Colonic mucosa (tissue), 4 donors: ENCODE measurements around the gene KRAS. TPM values are rescaled to one million over a fixed set of nuclear protein-coding genes. Genes with fewer than 3 reads are reported as not detected.
A peak's percentile ranks its signal among the peaks of the same experiment; 100 is the strongest.

Experiments
- DNase-seq: peaks from one replicate; pipeline ENCODE4 v3.0.0-alpha.2; 2020
- H3K27ac ChIP-seq: fragments of 200-600 bp; one replicate; pipeline ENCODE4 v1.8.0; 2021
- H3K27me3 ChIP-seq: fragments of 200-600 bp; one replicate; pipeline ENCODE4 v1.8.0; 2021
- H3K36me3 ChIP-seq: fragments of 200-600 bp; one replicate; pipeline ENCODE4 v1.8.0; 2021
- H3K4me1 ChIP-seq: fragments of 200-600 bp; one replicate; pipeline ENCODE4 v1.8.0; 2021; ENCODE audit warnings: mild to moderate bottlenecking
- H3K4me3 ChIP-seq: fragments of 200-600 bp; one replicate; pipeline ENCODE4 v1.8.0; 2021
- H3K9ac ChIP-seq, 2 donors: one replicate each; pipeline ENCODE4 v1.7.0; 2013; ENCODE audit warnings: control low read depth in 2 of 2, low read depth in 2 of 2, low read length in 2 of 2
- H3K9me3 ChIP-seq: fragments of 200-600 bp; one replicate; pipeline ENCODE4 v1.8.0; 2021
- CTCF ChIP-seq: fragments of 200-600 bp; IDR thresholded peaks from one replicate; pipeline ENCODE4 v1.8.0; 2022; ENCODE audit warnings: antibody characterized with exemption, mild to moderate bottlenecking
- intact Hi-C: fragments of 100-400 bp; cut with DNase I; formaldehyde crosslinking; loops from one replicate; pipeline ENCODE4 v1.14.1; 2022
- total RNA-seq, 2 donors: library from RNA; stranded (reverse); fragmentation: NEBNext Ultra II Directional in 1 of 2; extraction: Animal tissue kit (Norgen Biotek cat#: 25700) in 1 of 2; gene quantifications; one replicate each; pipeline ENCODE4 v1.2.1, GENCODE V29; 2021
- donor health status: healthy.
- donor health status: DM: no; HTN: no; CAD: no.
- donor health status: DM: no; HTN: no; CAD: no.

The KRAS gene
- total RNA-seq, 2 donors from 2014 or later: 53.8 to 84.4 TPM

DNA sequence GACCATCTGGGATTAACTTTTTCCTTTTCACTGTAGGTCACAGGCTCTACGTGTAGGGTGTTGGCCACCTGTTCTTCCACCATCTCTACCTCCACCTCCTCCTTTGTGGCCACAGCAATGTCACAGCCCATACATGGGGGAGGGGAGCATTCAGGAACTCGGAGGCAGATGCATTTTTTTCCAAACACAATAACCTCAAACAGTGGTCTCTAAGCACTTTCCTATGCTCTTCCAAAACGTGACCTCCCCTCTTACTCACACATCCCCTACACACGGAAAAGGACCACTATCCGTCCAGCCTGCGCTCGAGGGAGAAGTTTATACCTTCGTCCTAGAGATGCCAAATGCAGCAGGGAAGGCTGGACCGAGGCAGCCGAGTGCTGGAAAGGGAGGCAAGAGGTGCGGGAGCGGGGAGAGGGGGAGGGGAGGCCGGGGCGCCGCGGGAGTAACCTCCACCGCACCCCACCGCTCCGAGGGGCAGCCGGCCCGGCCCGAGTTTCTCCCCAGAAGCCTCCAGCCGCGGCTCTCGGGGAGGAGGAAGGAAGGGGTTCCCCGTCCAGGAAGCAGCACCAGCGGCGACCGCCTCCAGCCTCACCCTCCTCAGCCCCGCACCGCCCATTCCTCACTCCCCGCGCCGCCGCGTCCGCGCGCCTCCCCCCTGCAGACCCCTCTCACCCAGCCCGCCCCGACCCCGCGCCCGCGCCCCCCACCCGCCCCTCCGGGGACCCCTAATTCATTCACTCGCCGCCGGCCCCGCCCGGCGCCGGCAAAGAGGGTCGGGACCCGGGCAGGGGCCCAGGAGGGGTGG is 594 bp downstream of the KRAS start:
- Histone ChIP-seq H3K9me3 (no peaks in the 10 kb centered on the region), H3K36me3 (no peaks in the 10 kb centered on the region), H3K4me1 (peaks cover 4% of the 10 kb centered on the region), H3K27ac (peak overlapping the region; percentile 92), H3K4me3 (peak overlapping the region; percentile 87), H3K27me3 (no peaks in the 10 kb centered on the region), H3K9ac (peak overlapping the region; percentile 64 to 92)
- DNase-seq: peak; percentile 69
- TF ChIP-seq CTCF: no peak
- intact Hi-C loops: loop anchor here (10.0 kb wide), 1 partner anchor 75 kb away; no protein-coding TSS in a partner anchor

GRCh38 chr12:25248732-25249131 is 2.0 kb downstream of the KRAS start:
- DNase-seq: no peak
- no peak for TF ChIP-seq CTCF
- Histone ChIP-seq H3K36me3 (no peaks in the 10 kb centered on the region), H3K27ac (no peak overlapping the region), H3K9ac (no peak overlapping the region), H3K4me3 (no peak overlapping the region), H3K27me3 (no peaks in the 10 kb centered on the region), H3K9me3 (no peaks in the 10 kb centered on the region), H3K4me1 (no peaks in the 10 kb centered on the region)
- intact Hi-C loops: loop anchor here (10.0 kb wide), 1 partner anchor 76 kb away; no protein-coding TSS in a partner anchor

DNA sequence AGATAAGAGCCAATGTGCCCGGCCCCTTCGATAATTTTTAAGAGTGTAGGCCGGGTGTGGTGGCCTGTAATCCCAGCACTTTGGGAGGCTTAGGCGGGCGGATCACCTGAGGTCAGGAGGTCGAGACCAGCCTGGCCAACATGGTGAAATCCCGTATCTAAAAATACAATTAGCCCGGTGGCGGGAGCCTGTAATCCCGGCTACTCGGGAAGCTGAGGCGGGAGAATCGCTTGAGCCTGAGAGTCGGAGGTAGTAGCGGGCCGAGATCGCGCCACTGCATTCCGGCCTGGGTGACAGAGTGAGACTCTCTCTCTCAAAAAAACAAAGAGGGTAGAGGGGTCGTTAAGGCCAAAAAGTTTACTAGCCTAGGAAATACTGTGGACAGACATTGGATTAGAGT is 2.6 kb downstream of the KRAS start:
- no peak for DNase-seq
- TF ChIP-seq CTCF: no peak
- Histone ChIP-seq H3K27me3 (no peaks in the 10 kb centered on the region), H3K27ac (no peak overlapping the region), H3K9me3 (no peaks in the 10 kb centered on the region), H3K9ac (no peak overlapping the region), H3K4me3 (no peak overlapping the region), H3K4me1 (no peaks in the 10 kb centered on the region), H3K36me3 (no peaks in the 10 kb centered on the region)
- intact Hi-C loops: loop anchor here (10.0 kb wide), 1 partner anchor 77 kb away; no protein-coding TSS in a partner anchor

DNA sequence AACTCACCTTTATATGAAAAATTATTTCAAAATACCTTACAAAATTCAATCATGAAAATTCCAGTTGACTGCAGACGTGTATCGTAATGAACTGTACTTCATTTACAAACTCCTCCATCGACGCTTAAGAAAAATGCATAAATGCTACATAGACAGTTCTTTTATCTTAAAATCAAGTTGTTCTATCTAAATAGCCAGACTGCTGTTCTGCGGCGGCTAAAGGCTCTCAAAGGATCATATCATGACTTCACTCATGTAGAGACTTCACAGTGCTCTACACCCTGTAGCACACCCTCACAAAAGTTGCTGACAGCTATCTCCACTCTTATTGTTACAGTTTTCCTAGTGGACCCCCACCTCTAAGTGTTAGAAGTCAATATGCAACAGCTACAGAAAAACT is 5.2 kb downstream of the KRAS start:
- Histone ChIP-seq H3K9ac (no peak overlapping the region), H3K9me3 (no peaks in the 10 kb centered on the region), H3K27ac (no peak overlapping the region), H3K4me1 (no peaks in the 10 kb centered on the region), H3K4me3 (no peak overlapping the region), H3K36me3 (no peaks in the 10 kb centered on the region), H3K27me3 (no peaks in the 10 kb centered on the region)
- TF ChIP-seq CTCF: no peak
- intact Hi-C loops: loop anchor here (10.0 kb wide), 1 partner anchor 79 kb away; no protein-coding TSS in a partner anchor
- DNase-seq: no peak

GRCh38 chr12:25243680-25243990 is 7.1 kb downstream of the KRAS start:
- Histone ChIP-seq H3K27ac (peak overlapping the region; percentile 22), H3K4me1 (no peaks in the 10 kb centered on the region), H3K9ac (no peak overlapping the region), H3K27me3 (no peaks in the 10 kb centered on the region), H3K36me3 (no peaks in the 10 kb centered on the region), H3K4me3 (no peak overlapping the region), H3K9me3 (no peaks in the 10 kb centered on the region)
- no peak for DNase-seq
- intact Hi-C loops: loop anchor here (10.0 kb wide), 1 partner anchor 81 kb away; no protein-coding TSS in a partner anchor
- no peak for TF ChIP-seq CTCF
